LNCAP (cell line): Measurements from ENCODE around the gene ZBTB7A.

ENCODE experiments used
- TF ChIP-seq, protein P1 (sequence below): fragments of 450-650 bp; IDR thresholded peaks from 2 replicates; pipeline ENCODE4 v1.5.1; 2017; ENCODE audit warnings: mild to moderate bottlenecking

Gene ZBTB7A

DNA sequence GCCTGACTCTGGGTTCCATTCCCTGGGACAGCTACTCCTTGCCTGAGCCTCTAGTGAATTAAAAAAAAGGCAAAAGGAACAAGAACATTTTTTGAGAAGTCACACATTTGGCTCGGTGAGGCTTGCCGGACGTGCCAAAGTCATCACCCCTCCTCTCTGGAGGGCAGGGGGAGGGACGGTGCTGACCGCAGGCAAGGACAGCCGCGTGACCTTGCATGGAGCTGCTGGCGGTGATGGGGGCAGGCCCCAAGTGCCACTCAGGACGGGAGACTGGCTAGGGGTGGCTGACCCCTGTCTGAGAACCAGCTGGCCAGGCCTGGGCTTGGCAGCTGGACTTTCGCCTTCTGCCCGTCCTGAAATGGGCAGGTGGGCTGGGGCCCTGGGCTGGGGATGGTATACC, 30.8 kb upstream of the ZBTB7A start:
- TF ChIP-seq, protein P1, sequence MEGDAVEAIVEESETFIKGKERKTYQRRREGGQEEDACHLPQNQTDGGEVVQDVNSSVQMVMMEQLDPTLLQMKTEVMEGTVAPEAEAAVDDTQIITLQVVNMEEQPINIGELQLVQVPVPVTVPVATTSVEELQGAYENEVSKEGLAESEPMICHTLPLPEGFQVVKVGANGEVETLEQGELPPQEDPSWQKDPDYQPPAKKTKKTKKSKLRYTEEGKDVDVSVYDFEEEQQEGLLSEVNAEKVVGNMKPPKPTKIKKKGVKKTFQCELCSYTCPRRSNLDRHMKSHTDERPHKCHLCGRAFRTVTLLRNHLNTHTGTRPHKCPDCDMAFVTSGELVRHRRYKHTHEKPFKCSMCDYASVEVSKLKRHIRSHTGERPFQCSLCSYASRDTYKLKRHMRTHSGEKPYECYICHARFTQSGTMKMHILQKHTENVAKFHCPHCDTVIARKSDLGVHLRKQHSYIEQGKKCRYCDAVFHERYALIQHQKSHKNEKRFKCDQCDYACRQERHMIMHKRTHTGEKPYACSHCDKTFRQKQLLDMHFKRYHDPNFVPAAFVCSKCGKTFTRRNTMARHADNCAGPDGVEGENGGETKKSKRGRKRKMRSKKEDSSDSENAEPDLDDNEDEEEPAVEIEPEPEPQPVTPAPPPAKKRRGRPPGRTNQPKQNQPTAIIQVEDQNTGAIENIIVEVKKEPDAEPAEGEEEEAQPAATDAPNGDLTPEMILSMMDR, result no peak

DNA sequence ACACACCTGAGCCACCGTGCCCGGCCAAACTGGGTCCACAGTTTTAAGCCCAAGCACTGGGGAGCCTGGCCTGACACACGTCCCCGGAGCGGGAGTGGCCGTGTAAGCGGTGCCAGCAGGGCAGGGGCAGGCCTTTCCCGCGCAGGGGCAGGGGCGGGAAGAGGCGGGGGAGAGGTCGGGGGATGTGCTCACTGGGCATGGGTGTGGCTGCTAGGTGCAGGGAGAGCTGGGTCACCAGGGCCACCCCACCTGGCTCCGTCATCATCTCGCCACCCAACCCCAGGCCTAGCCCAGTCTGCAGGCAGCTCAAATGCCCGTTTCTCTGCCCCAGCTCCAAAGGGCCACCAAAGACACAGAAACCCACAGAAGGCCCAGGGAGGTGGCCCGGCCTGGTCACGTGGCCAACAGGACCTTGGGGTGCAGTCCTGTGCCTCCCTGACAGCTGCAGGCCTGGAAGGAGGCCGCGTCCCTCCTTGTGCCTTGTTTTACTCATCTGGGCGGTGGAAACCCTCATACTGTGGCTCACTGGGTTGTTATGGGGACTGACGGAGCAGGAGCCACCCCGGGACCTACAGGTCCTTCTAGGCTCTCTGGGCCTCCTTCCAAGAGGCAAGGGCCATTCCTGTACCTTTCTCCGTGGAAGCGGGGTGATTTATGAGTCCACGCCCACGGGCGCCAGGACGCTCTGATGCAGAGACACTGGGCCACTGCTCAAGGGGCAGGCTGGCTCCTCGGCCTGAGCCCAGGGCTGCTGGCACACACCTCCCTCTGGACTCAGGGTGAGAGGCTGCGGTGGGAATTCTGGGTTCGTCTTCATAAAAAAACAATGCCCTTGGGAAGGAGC, 29.6 kb upstream of the ZBTB7A start:
- TF ChIP-seq, protein P1, result no peak

DNA sequence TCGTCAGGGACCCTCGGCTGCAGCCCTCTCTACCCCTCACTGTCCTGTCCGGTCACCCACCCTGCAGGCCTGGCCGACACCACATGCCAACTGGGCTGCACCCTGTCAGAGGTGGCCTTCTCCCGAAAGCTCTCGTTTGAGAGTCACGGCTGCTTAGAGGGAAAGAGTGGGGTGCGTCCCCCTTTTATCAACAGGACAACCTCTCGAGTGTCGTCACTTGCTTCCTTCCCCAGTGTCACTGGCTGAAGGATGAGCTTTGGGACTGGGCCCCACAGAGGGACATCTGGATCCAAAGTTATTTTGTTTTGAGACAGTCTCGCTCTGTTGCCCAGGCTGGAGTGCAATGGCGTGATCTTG, 28.8 kb upstream of the ZBTB7A start:
- TF ChIP-seq, protein P1, result no peak

DNA sequence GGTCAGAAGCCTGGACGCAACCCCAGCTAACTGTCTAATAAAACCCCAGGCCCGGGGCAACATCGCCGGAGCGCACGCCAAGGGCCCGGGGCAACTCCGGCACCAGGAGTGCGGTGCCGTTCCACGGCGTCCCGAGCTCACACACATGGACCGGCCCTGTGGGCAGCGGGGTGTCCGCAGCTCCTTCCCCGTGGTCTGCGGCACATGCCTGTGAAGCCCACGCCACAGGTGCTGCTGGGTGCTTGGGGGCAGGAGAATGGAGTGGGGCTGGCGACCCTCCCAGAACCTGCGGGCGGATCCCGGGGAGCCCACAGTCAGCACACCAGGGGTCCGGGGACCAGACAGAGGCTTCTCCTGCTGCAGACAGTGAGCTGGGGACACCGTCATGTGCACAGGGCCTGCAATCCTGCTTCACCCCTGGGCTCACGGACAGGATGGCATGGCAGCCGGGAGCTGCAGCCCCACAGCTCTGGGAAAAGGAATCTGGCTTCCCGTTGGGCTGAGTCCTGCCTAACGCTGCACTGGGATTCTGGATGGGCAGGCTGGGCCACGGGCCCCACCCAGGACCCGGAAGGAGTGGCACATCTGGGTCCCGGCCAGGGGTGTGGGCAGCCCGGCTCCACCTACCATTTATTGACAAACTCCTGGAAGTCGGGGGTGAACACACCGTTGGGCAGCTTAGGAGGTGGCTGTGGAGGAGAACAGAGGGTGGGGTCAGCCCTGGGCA, 28.2 kb upstream of the ZBTB7A start:
- TF ChIP-seq, protein P1, result no peak

GRCh38 chr19:4094291-4094690, 27.6 kb upstream of the ZBTB7A start:
- TF ChIP-seq, protein P1, result no peak

GRCh38 chr19:4093643-4094175, 27.0 kb upstream of the ZBTB7A start:
- TF ChIP-seq, protein P1, result no peak

DNA sequence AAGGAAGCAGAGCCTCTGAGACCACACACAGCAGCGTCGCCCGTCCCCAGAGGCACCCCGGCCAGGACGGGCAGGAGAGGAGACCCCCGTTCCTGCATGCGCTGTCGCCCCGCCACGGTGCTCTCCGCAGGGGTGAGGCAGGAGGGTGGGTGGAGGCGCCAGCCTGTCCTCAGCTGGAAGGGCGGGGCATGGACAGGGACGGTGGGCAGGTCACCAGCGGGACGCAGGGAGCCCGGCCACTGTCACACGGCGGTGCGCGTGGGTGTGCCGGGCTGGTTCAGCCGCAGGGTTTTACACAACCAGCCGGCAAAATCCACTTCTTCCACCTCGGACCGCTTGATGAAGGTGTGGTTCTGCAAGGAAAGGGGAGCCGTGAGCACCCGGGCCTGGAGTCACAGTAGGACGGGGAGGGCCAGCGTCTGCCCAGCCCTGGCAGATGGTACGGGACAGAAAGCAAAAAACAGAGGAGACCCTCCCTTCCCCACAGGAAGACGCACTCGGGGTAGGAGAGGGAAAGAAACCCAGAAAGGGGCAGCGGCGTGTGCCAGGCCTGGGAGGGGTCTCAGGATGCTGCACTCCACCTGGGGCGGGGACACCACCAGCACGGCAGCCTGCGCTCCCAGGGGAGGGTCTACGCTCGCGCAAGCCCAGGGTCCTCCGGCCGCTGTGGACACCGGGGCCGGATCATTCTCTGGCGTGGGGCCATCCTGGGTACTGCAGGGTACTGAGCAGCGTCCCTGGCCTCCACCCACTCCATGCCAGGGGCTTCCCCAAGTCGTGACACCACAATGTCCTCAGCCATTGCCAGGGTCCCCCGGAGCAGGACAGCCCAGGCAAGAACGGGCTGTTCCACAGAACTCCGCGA, 23.9 kb upstream of the ZBTB7A start:
- TF ChIP-seq, protein P1, result no peak
